Endothelial cell of umbilical vein (primary cell): ENCODE data around the gene NATD1. TPM values are rescaled to one million over a fixed set of nuclear protein-coding genes. Genes with fewer than 3 reads are reported as not detected.

Experiments used
- BruUV-seq: library from RNA; stranded (reverse); fragments of 400-500 nt; replicated peaks from 2 replicates; lab custom pipeline; 2021; lab: Mats Ljungman, UMichigan
- CTCF ChIA-PET: fragments of 300-600, 350-600 bp; sonication (Branson Sonifier 250); formaldehyde crosslinking; loops from one replicate; lab custom pipeline; 2021; ENCODE audit warnings: antibody characterized with exemption, inconsistent platforms; lab: Charles Lee
- POLR2A ChIA-PET: fragments of 300-600, 350-600 bp; sonication (Branson Sonifier 250); formaldehyde crosslinking; loops from one replicate; lab custom pipeline; 2021; ENCODE audit warnings: antibody characterized with exemption, inconsistent platforms; lab: Charles Lee
- DNase-seq: peaks from one replicate; pipeline ENCODE4 v3.0.0-alpha.2; 2011; ENCODE audit warnings: low read depth, low spot score
- FAIRE-seq: peaks from 2 replicates; lab custom pipeline; 2011; peaks lifted over from hg19 to GRCh38; lab: Jason Lieb, UNC
- H2AFZ ChIP-seq: 2 replicates; pipeline ENCODE4 v1.6.0; 2012; ENCODE audit warnings: low read depth, low read length, control low read depth, inconsistent platforms
- H3K27ac ChIP-seq: 2 replicates; pipeline ENCODE4 v1.5.1; 2011; ENCODE audit warnings: low read depth, mild to moderate bottlenecking, control low read depth, low read length, moderate library complexity; ENCODE audit not compliant: insufficient read depth
- H3K27me3 ChIP-seq, 2 experiments: 2 replicates each; pipeline versions ENCODE4 v1.6.0 to v1.6.1; 2011; ENCODE audit warnings: low read length in 2 of 2, mixed read lengths in 1 of 2; ENCODE audit not compliant: control insufficient read depth in 2 of 2, insufficient read depth in 2 of 2
- H3K36me3 ChIP-seq, 2 experiments: 2 replicates in 1 of 2; 3 replicates in 1 of 2; pipeline ENCODE4 v1.5.1; 2011; ENCODE audit warnings: low read length in 2 of 2, mild to moderate bottlenecking in 1 of 2, moderate library complexity in 1 of 2; ENCODE audit not compliant: control insufficient read depth in 2 of 2, insufficient read depth in 2 of 2; ENCODE audit errors: extremely low read depth in 1 of 2
- H3K4me1 ChIP-seq: 3 replicates; pipeline ENCODE4 v1.5.1; 2011; ENCODE audit warnings: mild to moderate bottlenecking, low read length; ENCODE audit not compliant: control insufficient read depth, insufficient read depth; ENCODE audit errors: extremely low read depth
- H3K4me2 ChIP-seq: 2 replicates; pipeline ENCODE4 v1.6.1; 2011; ENCODE audit warnings: low read length, control low read depth, mixed read lengths; ENCODE audit not compliant: insufficient read depth
- H3K4me3 ChIP-seq, 3 experiments: fragments of 200-600 bp in 1 of 3; sonication (generic), shearing (Covaris generic) in 1 of 3; replicated peaks in 1 of 3; 2 replicates each; pipeline ENCODE4 v1.5.1; 2011 to 2016; ENCODE audit warnings: control low read depth in 3 of 3, low read length in 3 of 3, mild to moderate bottlenecking in 2 of 3, inconsistent platforms in 1 of 3, low read depth in 1 of 3, moderate library complexity in 1 of 3; ENCODE audit not compliant: insufficient read depth in 1 of 3
- H3K79me2 ChIP-seq: 2 replicates; pipeline ENCODE4 v1.6.0; 2012; ENCODE audit warnings: low read length, inconsistent platforms; ENCODE audit not compliant: control insufficient read depth, insufficient read depth
- H3K9ac ChIP-seq: replicated peaks from 2 replicates; pipeline ENCODE3; 2011; ENCODE audit warnings: low read length, control low read depth; ENCODE audit not compliant: insufficient read depth; ENCODE audit errors: extremely low read depth
- H3K9me1 ChIP-seq: replicated peaks from 3 replicates; pipeline ENCODE4 v1.6.0; 2011; ENCODE audit warnings: mild to moderate bottlenecking, low read length; ENCODE audit not compliant: control insufficient read depth, insufficient read depth; ENCODE audit errors: extremely low read depth
- H3K9me3 ChIP-seq: replicated peaks from 2 replicates; pipeline ENCODE4 v1.5.1; 2012; ENCODE audit warnings: low read length, inconsistent platforms; ENCODE audit not compliant: control insufficient read depth, insufficient read depth
- H4K20me1 ChIP-seq: replicated peaks from 2 replicates; pipeline ENCODE3; 2011; ENCODE audit warnings: mild to moderate bottlenecking, low read length; ENCODE audit not compliant: control insufficient read depth, insufficient read depth; ENCODE audit errors: extremely low read depth
- CTCF ChIP-seq, 2 donors: IDR thresholded peaks; 1 replicate in 1 of 2; 2 replicates in 1 of 2; pipeline ENCODE4 v1.5.1; 2011; ENCODE audit warnings: low read length in 2 of 2, mild to moderate bottlenecking in 2 of 2, moderate library complexity in 2 of 2, control low read depth in 1 of 2, inconsistent platforms in 1 of 2, low read depth in 1 of 2; ENCODE audit not compliant: insufficient read depth in 1 of 2; ENCODE audit errors: extremely low read depth in 1 of 2
- EZH2 ChIP-seq: IDR thresholded peaks from 2 replicates; pipeline ENCODE4 v1.6.1; 2012; ENCODE audit warnings: borderline replicate concordance, low read depth, mild to moderate bottlenecking, moderate library complexity, low read length, inconsistent platforms; ENCODE audit not compliant: severe bottlenecking
- FOS ChIP-seq: IDR thresholded peaks from 2 replicates; pipeline ENCODE4 v1.6.1; 2011; ENCODE audit warnings: mild to moderate bottlenecking, low read length, moderate library complexity, borderline replicate concordance; ENCODE audit not compliant: insufficient read depth
- GATA2 ChIP-seq: IDR thresholded peaks from 2 replicates; pipeline ENCODE4 v1.7.0; 2011; ENCODE audit warnings: low read depth, mild to moderate bottlenecking, moderate library complexity, mixed read lengths, low read length; ENCODE audit not compliant: insufficient read length, insufficient read depth
- JUN ChIP-seq: IDR thresholded peaks from 2 replicates; pipeline ENCODE4 v1.6.1; 2011; ENCODE audit warnings: borderline replicate concordance, low read depth; ENCODE audit not compliant: insufficient read length, insufficient read depth
- MAX ChIP-seq: IDR thresholded peaks from 2 replicates; pipeline ENCODE4 v1.6.1; 2011; ENCODE audit not compliant: insufficient read depth, insufficient read length
- MYC ChIP-seq: IDR thresholded peaks from one replicate; pipeline ENCODE4 v1.6.1; 2011; ENCODE audit warnings: mild to moderate bottlenecking, low read depth, low read length
- POLR2A ChIP-seq: IDR thresholded peaks from 2 replicates; pipeline ENCODE4 v1.6.1; 2012; ENCODE audit warnings: low read depth, mild to moderate bottlenecking, control low read depth, low read length
- POLR2AphosphoS5 ChIP-seq: IDR thresholded peaks from 2 replicates; pipeline ENCODE4 v1.6.1; 2012; ENCODE audit warnings: low read depth, mild to moderate bottlenecking, control low read depth, low read length, moderate library complexity; ENCODE audit not compliant: insufficient read depth
- dilution Hi-C: fragments of 300-500 bp; cut with MboI; formaldehyde crosslinking; loops from one replicate; pipeline ENCODE4 v1.15.0; 2019; ENCODE audit warnings: low sequenced_read_pairs; ENCODE audit not compliant: extremely low pct_ligation_motif_present
- intact Hi-C: fragments of 100-400 bp; cut with micrococcal nuclease; formaldehyde crosslinking; loops from one replicate; pipeline ENCODE4 v1.10.0; 2022
- polyA plus RNA-seq, 4 experiments: library from polyadenylated mRNA; depleted of rRNA in 3 of 4; stranded (reverse) in 3 of 4; unstranded in 1 of 4; fragments of >200 nt; gene quantifications; 2 replicates each; pipeline versions ENCODE4 v1.2.1 to v1.2.3, GENCODE V29; 2011 to 2012; ENCODE audit warnings: missing spikeins in 1 of 4
- total RNA-seq: library from RNA; stranded (reverse); gene quantifications from 2 replicates; pipeline ENCODE4 v1.2.3, GENCODE V29; 2021

The NATD1 gene
- total and polyA plus RNA-seq, 2 donors (not counting 3 experiments of a cell fraction or from before 2014, with no cell fraction given): 7.0 to 7.2 TPM

GRCh38 chr17:21291862-21292261, 38.7 kb upstream of the NATD1 start:
- H2AFZ ChIP-seq: no peak overlapping the region
- H3K4me1 ChIP-seq: peaks cover 17% of the 10 kb centered on the region
- POLR2A ChIA-PET: no interaction called here
- no peak overlapping the region for H3K4me2 ChIP-seq
- H3K9me3 ChIP-seq: no peaks in the 10 kb centered on the region
- no peaks in the 10 kb centered on the region for H3K27me3 ChIP-seq
- dilution Hi-C loops (no loop called here), intact Hi-C loops (no loop called here)
- CTCF ChIA-PET: no interaction called here
- no TSS peak for BruUV-seq
- FAIRE-seq (no peak), DNase-seq (no peak)
- H3K27ac ChIP-seq: no peak overlapping the region
- H3K9me1 ChIP-seq: no peaks in the 10 kb centered on the region
- TF ChIP-seq FOS (no peak), GATA2 (no peak), JUN (no peak), POLR2AphosphoS5 (no peak), EZH2 (no peak), POLR2A (no peak), MYC (no peak), MAX (no peak)
- H3K9ac ChIP-seq: no peak overlapping the region
- no peak overlapping the region for H3K4me3 ChIP-seq
- H3K79me2 ChIP-seq: peaks cover 50% of the 10 kb centered on the region
- H4K20me1 ChIP-seq: no peaks in the 10 kb centered on the region
- H3K36me3 ChIP-seq: no peaks in the 10 kb centered on the region

GRCh38 chr17:21291357-21291756, 38.1 kb upstream of the NATD1 start:
- peaks cover 52% of the 10 kb centered on the region for H3K79me2 ChIP-seq
- no peaks in the 10 kb centered on the region for H3K27me3 ChIP-seq
- no peaks in the 10 kb centered on the region for H4K20me1 ChIP-seq
- dilution Hi-C loops: no loop called here
- peaks cover 21% of the 10 kb centered on the region for H3K4me1 ChIP-seq
- ChIA-PET POLR2A (no interaction called here), CTCF (no interaction called here)
- H3K4me2 ChIP-seq: no peak overlapping the region
- H3K9ac ChIP-seq: no peak overlapping the region
- no peaks in the 10 kb centered on the region for H3K9me3 ChIP-seq
- intact Hi-C loops: no loop called here
- no TSS peak for BruUV-seq
- DNase-seq (no peak), FAIRE-seq (no peak)
- H3K27ac ChIP-seq: no peak overlapping the region
- TF ChIP-seq FOS: no peak
- no peak for TF ChIP-seq GATA2
- TF ChIP-seq POLR2AphosphoS5: no peak
- TF ChIP-seq JUN: no peak
- no peak for TF ChIP-seq POLR2A
- TF ChIP-seq EZH2: no peak
- no peak for TF ChIP-seq MAX
- TF ChIP-seq MYC: no peak
- no peak for TF ChIP-seq CTCF (IDR thresholded peaks at IDR 0.05; ENCODE audit: extremely low read depth in 1 of 2, insufficient read depth in 1 of 2, low read depth in 1 of 2, low read length in 2 of 2)
- H3K9me1 ChIP-seq: no peaks in the 10 kb centered on the region
- no peaks in the 10 kb centered on the region for H3K36me3 ChIP-seq
- no peak overlapping the region for H2AFZ ChIP-seq
- no peak overlapping the region for H3K4me3 ChIP-seq
